Endothelial cell (in vitro differentiated cells): ENCODE measurements around the gene MOCS1. TPM values are rescaled to one million over a fixed set of nuclear protein-coding genes. Genes with fewer than 3 reads are reported as not detected.

Experiments used
- DNase-seq: peaks from one replicate; pipeline ENCODE4 v3.0.0; 2021; ENCODE audit warnings: low spot score
- H3K27ac Mint-ChIP-seq: one replicate; pipeline ENCODE4 v1.8.0; 2021; ENCODE audit warnings: mixed read lengths, inconsistent platforms; ENCODE audit not compliant: unreplicated experiment
- H3K27me3 Mint-ChIP-seq: one replicate; pipeline ENCODE4 v1.8.0; 2021; ENCODE audit warnings: mild to moderate bottlenecking, moderate library complexity, mixed read lengths, inconsistent platforms; ENCODE audit not compliant: unreplicated experiment
- H3K36me3 Mint-ChIP-seq: one replicate; pipeline ENCODE4 v1.8.0; 2021; ENCODE audit warnings: mild to moderate bottlenecking, low read depth, mixed read lengths, inconsistent platforms; ENCODE audit not compliant: unreplicated experiment
- H3K4me1 Mint-ChIP-seq: one replicate; pipeline ENCODE4 v1.8.0; 2021; ENCODE audit warnings: mild to moderate bottlenecking, mixed read lengths, inconsistent platforms; ENCODE audit not compliant: unreplicated experiment
- H3K4me3 Mint-ChIP-seq: one replicate; pipeline ENCODE4 v1.8.0; 2021; ENCODE audit warnings: mild to moderate bottlenecking, mixed read lengths, inconsistent platforms; ENCODE audit not compliant: unreplicated experiment
- H3K9me3 Mint-ChIP-seq: one replicate; pipeline ENCODE4 v1.8.0; 2021; ENCODE audit warnings: mixed read lengths, inconsistent platforms; ENCODE audit not compliant: unreplicated experiment
- total RNA-seq: library from RNA; stranded (reverse); fragmentation: NEBNext Ultra II Directional; extraction: Animal tissue kit (Norgen Biotek cat#: 25700); gene quantifications from one replicate; pipeline ENCODE4 v1.2.1, GENCODE V29; 2021; ENCODE audit not compliant: unreplicated experiment
- TF ChIP-seq, protein P1 (sequence below): fragments of 200-600 bp; sonication (generic); IDR thresholded peaks from one replicate; pipeline ENCODE4 v1.5.0; 2021; ENCODE audit warnings: antibody characterized with exemption; ENCODE audit not compliant: unreplicated experiment

Gene MOCS1
- total RNA-seq, 1 donor from 2014 or later, result 15.8 TPM

DNA sequence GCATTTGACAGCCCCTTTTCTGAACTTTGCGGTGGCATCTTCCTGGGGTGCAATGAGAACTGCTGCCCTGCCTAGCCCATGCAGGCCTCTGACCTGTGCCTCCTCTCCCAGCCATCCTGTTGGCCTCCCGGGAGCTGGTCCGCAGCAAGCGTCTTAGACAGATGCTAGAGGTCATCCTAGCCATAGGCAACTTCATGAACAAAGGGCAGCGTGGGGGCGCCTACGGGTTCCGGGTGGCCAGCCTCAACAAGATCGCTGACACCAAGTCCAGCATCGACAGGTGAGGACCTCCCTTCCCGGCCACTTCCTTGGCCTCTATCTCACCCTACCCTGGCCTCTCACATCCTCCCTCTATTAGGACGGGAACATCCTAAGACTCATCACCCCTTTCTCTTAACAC is 37.6 kb downstream of the MOCS1 start:
- DNase-seq, result no peak
- Mint-ChIP-seq H3K9me3 (no peaks in the 10 kb centered on the region), H3K27ac (no peak overlapping the region), H3K4me1 (no peaks in the 10 kb centered on the region), H3K36me3 (no peaks in the 10 kb centered on the region), H3K27me3 (peaks cover 2% of the 10 kb centered on the region), H3K4me3 (no peak overlapping the region)
- TF ChIP-seq, protein P1, sequence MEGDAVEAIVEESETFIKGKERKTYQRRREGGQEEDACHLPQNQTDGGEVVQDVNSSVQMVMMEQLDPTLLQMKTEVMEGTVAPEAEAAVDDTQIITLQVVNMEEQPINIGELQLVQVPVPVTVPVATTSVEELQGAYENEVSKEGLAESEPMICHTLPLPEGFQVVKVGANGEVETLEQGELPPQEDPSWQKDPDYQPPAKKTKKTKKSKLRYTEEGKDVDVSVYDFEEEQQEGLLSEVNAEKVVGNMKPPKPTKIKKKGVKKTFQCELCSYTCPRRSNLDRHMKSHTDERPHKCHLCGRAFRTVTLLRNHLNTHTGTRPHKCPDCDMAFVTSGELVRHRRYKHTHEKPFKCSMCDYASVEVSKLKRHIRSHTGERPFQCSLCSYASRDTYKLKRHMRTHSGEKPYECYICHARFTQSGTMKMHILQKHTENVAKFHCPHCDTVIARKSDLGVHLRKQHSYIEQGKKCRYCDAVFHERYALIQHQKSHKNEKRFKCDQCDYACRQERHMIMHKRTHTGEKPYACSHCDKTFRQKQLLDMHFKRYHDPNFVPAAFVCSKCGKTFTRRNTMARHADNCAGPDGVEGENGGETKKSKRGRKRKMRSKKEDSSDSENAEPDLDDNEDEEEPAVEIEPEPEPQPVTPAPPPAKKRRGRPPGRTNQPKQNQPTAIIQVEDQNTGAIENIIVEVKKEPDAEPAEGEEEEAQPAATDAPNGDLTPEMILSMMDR, result no peak

DNA sequence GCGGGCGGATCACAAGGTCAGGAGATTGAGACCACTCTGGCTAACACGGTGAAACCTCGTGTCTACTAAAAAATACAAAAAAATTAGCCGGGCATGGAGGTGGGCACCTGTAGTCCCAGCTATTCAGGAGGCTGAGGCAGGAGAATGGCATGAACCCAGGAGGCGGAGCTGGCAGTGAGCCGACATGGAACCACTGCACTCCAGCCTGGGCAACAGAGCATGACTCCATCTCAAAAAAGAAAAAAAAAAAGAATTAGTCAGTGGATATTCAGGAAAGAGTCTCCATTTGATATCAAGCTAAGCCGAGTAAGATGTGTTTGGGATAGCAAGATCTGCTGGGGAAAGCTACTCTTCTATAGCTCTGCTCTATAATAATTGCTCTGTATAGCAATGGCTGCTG is 41.0 kb downstream of the MOCS1 start:
- no peak for DNase-seq
- peaks cover 8% of the 10 kb centered on the region for H3K27me3 Mint-ChIP-seq
- H3K36me3 Mint-ChIP-seq, result no peaks in the 10 kb centered on the region
- H3K4me3 Mint-ChIP-seq, result no peak overlapping the region
- TF ChIP-seq, protein P1, result no peak
- H3K4me1 Mint-ChIP-seq, result no peaks in the 10 kb centered on the region
- H3K27ac Mint-ChIP-seq, result no peak overlapping the region
- no peaks in the 10 kb centered on the region for H3K9me3 Mint-ChIP-seq

DNA sequence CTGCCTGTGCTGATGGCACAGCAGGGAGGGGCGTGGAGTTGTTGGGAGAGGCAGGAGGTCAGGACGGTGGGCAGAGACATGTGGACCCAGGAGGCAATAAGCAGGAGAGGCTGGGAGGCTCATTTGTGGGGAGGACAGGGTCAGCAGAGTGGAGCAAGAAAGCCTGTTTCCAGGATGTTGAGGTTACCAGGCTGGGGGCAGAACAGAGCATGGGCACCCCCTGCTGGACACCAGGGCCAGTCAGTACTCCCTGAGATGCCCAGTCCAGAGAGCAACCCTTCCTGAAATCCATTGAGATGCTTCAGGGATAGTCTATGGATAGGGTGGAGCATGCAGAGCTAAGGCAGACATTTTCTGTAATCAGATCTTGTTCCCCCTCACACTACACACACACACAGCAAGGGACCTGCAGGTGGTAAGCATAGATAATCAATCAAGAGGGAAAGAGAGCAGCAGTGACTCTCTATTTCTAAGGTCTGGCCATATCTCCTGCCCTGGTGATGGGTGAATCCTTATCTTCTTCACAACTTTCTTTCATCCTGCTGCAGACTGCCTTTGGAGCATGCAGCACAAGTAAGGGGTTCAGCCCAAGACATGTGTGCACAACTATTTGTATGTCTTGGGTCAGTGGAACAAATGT is 41.7 kb downstream of the MOCS1 start:
- DNase-seq, result peak; percentile 81
- Mint-ChIP-seq H3K9me3 (no peaks in the 10 kb centered on the region), H3K27me3 (peaks cover 10% of the 10 kb centered on the region), H3K27ac (no peak overlapping the region), H3K36me3 (no peaks in the 10 kb centered on the region), H3K4me3 (no peak overlapping the region), H3K4me1 (no peaks in the 10 kb centered on the region)
- TF ChIP-seq, protein P1, result peak; percentile 62

DNA sequence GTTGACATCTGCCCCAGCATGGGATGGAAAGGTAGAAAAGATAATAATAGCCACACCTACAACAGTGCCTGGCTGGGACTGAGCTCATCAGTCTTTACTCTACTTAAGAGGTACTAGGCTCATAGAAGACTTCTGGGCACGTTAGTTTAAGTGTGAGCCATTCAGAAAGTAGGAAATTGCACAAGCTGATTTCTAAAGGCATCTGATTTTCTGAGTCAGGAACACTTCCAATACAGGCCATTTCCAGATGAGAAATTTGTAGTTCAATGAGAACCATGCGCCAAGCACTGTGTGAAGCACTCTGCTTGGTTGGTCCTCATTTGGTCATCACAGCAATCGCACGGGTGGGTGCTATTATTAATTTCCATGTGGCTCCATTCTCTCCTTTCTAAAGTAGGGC is 42.3 kb downstream of the MOCS1 start:
- no peaks in the 10 kb centered on the region for H3K36me3 Mint-ChIP-seq
- no peak overlapping the region for H3K4me3 Mint-ChIP-seq
- no peak for DNase-seq
- TF ChIP-seq, protein P1, result no peak
- no peaks in the 10 kb centered on the region for H3K9me3 Mint-ChIP-seq
- no peak overlapping the region for H3K27ac Mint-ChIP-seq
- peaks cover 10% of the 10 kb centered on the region for H3K27me3 Mint-ChIP-seq
- H3K4me1 Mint-ChIP-seq, result no peaks in the 10 kb centered on the region

DNA sequence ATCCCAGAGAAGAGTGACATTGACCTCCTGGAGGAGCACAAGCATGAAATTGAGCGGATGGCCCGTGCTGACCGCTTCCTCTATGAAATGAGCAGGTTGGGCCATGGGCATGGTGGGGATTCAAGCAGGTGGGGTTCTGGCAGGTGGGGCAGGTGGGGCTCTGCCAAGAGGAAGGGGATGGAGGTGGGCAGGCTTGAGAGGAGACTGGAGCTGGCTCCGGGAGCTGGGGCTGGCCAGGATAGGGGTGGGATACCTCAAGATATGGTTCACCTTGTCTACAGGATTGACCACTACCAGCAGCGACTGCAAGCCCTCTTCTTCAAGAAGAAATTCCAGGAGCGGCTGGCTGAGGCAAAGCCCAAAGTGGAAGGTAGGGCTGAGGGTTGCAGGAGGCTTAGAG is 42.9 kb downstream of the MOCS1 start:
- no peak for DNase-seq
- Mint-ChIP-seq H3K4me1 (no peaks in the 10 kb centered on the region), H3K9me3 (no peaks in the 10 kb centered on the region), H3K27ac (no peak overlapping the region), H3K27me3 (peaks cover 10% of the 10 kb centered on the region), H3K36me3 (no peaks in the 10 kb centered on the region), H3K4me3 (no peak overlapping the region)
- TF ChIP-seq, protein P1, result no peak
